ENCODE measurements around the gene C2CD5.
"Not testable (repeated sequence)": the region's sequence is repeated elsewhere in the genome, so short reads cannot be mapped to it uniquely, and the experiment has no call there.

The C2CD5 gene

GRCh38 chr12:22477894-22478287 lies 66.5 kb downstream of the C2CD5 start:
- no peak for DNase-seq (ENCODE audit: low read depth in 2 of 2)

- DNase-seq (ENCODE audit: low read depth in 2 of 2): no peak
Observed at GRCh38 chr12:22477166-22477893, 67.0 kb downstream of the C2CD5 start.

- no peak for DNase-seq (ENCODE audit: low read depth in 2 of 2)
Observed at GRCh38 chr12:22476133-22476532, 68.2 kb downstream of the C2CD5 start.

- no peak for DNase-seq (ENCODE audit: low read depth in 2 of 2)
Observed at GRCh38 chr12:22474970-22475720, 69.2 kb downstream of the C2CD5 start.

- no peak for DNase-seq (ENCODE audit: low read depth in 2 of 2)
Observed at GRCh38 chr12:22473212-22473611, 71.1 kb downstream of the C2CD5 start.

GRCh38 chr12:22467190-22467589 lies 77.2 kb downstream of the C2CD5 start:
- no peak for DNase-seq (ENCODE audit: low read depth in 2 of 2)

- DNase-seq (ENCODE audit: low read depth in 2 of 2): no peak
Observed at GRCh38 chr12:22463306-22463705, 81.0 kb downstream of the C2CD5 start.

- no peak for DNase-seq (ENCODE audit: low read depth in 2 of 2)
Observed at GRCh38 chr12:22461786-22462185, 82.6 kb downstream of the C2CD5 start.

GRCh38 chr12:22459838-22460490 lies 84.4 kb downstream of the C2CD5 start:
- no peak for DNase-seq (ENCODE audit: low read depth in 2 of 2)

GRCh38 chr12:22458298-22458937 lies 85.9 kb downstream of the C2CD5 start:
- no peak for DNase-seq (ENCODE audit: low read depth in 2 of 2)

GRCh38 chr12:22457085-22457484 lies 87.3 kb downstream of the C2CD5 start:
- no peak for DNase-seq (ENCODE audit: low read depth in 2 of 2)

GRCh38 chr12:22453511-22453910 lies 90.8 kb downstream of the C2CD5 start:
- no peak for DNase-seq (ENCODE audit: low read depth in 2 of 2)

GRCh38 chr12:22447223-22447622 lies 97.1 kb downstream of the C2CD5 start:
- DNase-seq (ENCODE audit: low read depth in 2 of 2): no peak

GRCh38 chr12:22444317-22444665 lies 100.1 kb downstream of the C2CD5 start:
- DNase-seq (ENCODE audit: low read depth in 2 of 2): not testable (repeated sequence)

- peak; percentile 26 to 28 for DNase-seq (ENCODE audit: low read depth in 2 of 2)
Observed at GRCh38 chr12:22443379-22444316, 100.7 kb downstream of the C2CD5 start.

- no peak for DNase-seq (ENCODE audit: low read depth in 2 of 2)
Observed at GRCh38 chr12:22437031-22437806, 107.1 kb downstream of the C2CD5 start.

- no peak for DNase-seq (ENCODE audit: low read depth in 2 of 2)
Observed at GRCh38 chr12:22435583-22435982, 108.8 kb downstream of the C2CD5 start.

GRCh38 chr12:22431693-22432251 lies 112.6 kb downstream of the C2CD5 start:
- no peak for DNase-seq (ENCODE audit: low read depth in 2 of 2)

GRCh38 chr12:22416801-22417200 lies 127.5 kb downstream of the C2CD5 start:
- DNase-seq (ENCODE audit: low read depth in 2 of 2): no peak

All from stimulated activated CD4-positive, alpha-beta T cell treated with anti-CD3 and anti-CD28 coated beads, Interleukin-12 subunit alpha, Interleukin-12 subunit beta, amount 100 ng/mL, for 24 hours (primary cell).